H9 (cell line): Measurements from ENCODE around the gene GSTM1. TPM values are rescaled to one million over a fixed set of nuclear protein-coding genes. Genes with fewer than 3 reads are reported as not detected.
A peak's percentile ranks its signal among the peaks of the same experiment; 100 is the strongest.

Experiments used
- DNase-seq: peaks from one replicate; pipeline ENCODE4 v3.0.0-alpha.2; 2017
- H2AFZ ChIP-seq: one replicate; pipeline ENCODE4 v1.6.1; 2013; ENCODE audit warnings: mild to moderate bottlenecking, low read length, control low read depth, moderate library complexity
- H2AK5ac ChIP-seq: 2 replicates; pipeline ENCODE4 v1.6.1; 2013; ENCODE audit warnings: low read length, control low read depth, mixed read lengths; ENCODE audit not compliant: insufficient read length
- H2BK120ac ChIP-seq: one replicate; pipeline ENCODE4 v1.6.1; 2013; ENCODE audit warnings: low read depth, mild to moderate bottlenecking, low read length, control low read depth, inconsistent platforms; ENCODE audit not compliant: poor library complexity, severe bottlenecking
- H2BK12ac ChIP-seq: 2 replicates; pipeline ENCODE4 v1.6.1; 2013; ENCODE audit warnings: low read length, control low read depth, mixed read lengths, low read depth; ENCODE audit not compliant: insufficient read length
- H2BK15ac ChIP-seq: 2 replicates; pipeline ENCODE4 v1.6.1; 2013; ENCODE audit warnings: low read depth, low read length, control low read depth
- H2BK20ac ChIP-seq: one replicate; pipeline ENCODE4 v1.6.1; 2013; ENCODE audit warnings: low read depth, mild to moderate bottlenecking, low read length, control low read depth, inconsistent platforms; ENCODE audit not compliant: poor library complexity, severe bottlenecking
- H2BK5ac ChIP-seq: 2 replicates; pipeline ENCODE4 v1.6.1; 2013; ENCODE audit warnings: low read length, control low read depth, mixed read lengths; ENCODE audit not compliant: insufficient read length
- H3K14ac ChIP-seq: 2 replicates; pipeline ENCODE4 v1.6.1; 2013; ENCODE audit warnings: low read length, control low read depth; ENCODE audit not compliant: insufficient read depth
- H3K18ac ChIP-seq: 2 replicates; pipeline ENCODE4 v1.6.1; 2013; ENCODE audit warnings: low read depth, mild to moderate bottlenecking, mixed read lengths, low read length, control low read depth; ENCODE audit not compliant: insufficient read length
- H3K23ac ChIP-seq: 2 replicates; pipeline ENCODE4 v1.6.1; 2013; ENCODE audit warnings: low read length, control low read depth, mixed read lengths, low read depth; ENCODE audit not compliant: insufficient read length
- H3K23me2 ChIP-seq: 2 replicates; pipeline ENCODE4 v1.6.1; 2013; ENCODE audit warnings: low read depth, mild to moderate bottlenecking, mixed read lengths, low read length, control low read depth; ENCODE audit not compliant: insufficient read length, poor library complexity, severe bottlenecking
- H3K27ac ChIP-seq: 2 replicates; pipeline ENCODE4 v1.5.1; 2013; ENCODE audit warnings: low read length, control low read depth, mixed read lengths, low read depth; ENCODE audit not compliant: insufficient read length
- H3K27me3 ChIP-seq: 2 replicates; pipeline ENCODE4 v1.6.1; 2013; ENCODE audit warnings: low read length, control low read depth, inconsistent platforms; ENCODE audit not compliant: insufficient read depth
- H3K4ac ChIP-seq: 2 replicates; pipeline ENCODE4 v1.6.1; 2013; ENCODE audit warnings: low read depth, mild to moderate bottlenecking, control low read depth, inconsistent platforms, low read length, moderate library complexity
- H3K4me1 ChIP-seq: 2 replicates; pipeline ENCODE4 v1.6.1; 2013; ENCODE audit warnings: low read length, control low read depth, inconsistent platforms; ENCODE audit not compliant: insufficient read depth
- H3K4me2 ChIP-seq: 2 replicates; pipeline ENCODE4 v1.6.1; 2013; ENCODE audit warnings: low read length, control low read depth, mixed read lengths; ENCODE audit not compliant: insufficient read length, insufficient read depth
- H3K56ac ChIP-seq: 2 replicates; pipeline ENCODE4 v1.6.1; 2013; ENCODE audit warnings: low read depth, mild to moderate bottlenecking, mixed read lengths, low read length, control low read depth; ENCODE audit not compliant: insufficient read length
- H3K79me1 ChIP-seq: 2 replicates; pipeline ENCODE4 v1.6.1; 2013; ENCODE audit warnings: low read depth, mild to moderate bottlenecking, moderate library complexity, low read length, control low read depth, inconsistent platforms; ENCODE audit not compliant: insufficient read depth, poor library complexity, severe bottlenecking
- H3K79me2 ChIP-seq: 2 replicates; pipeline ENCODE4 v1.6.1; 2013; ENCODE audit warnings: low read length, control low read depth, inconsistent platforms; ENCODE audit not compliant: insufficient read depth
- H3K9ac ChIP-seq: 2 replicates; pipeline ENCODE4 v1.6.1; 2013; ENCODE audit warnings: low read length, control low read depth, mixed read lengths; ENCODE audit not compliant: insufficient read length; ENCODE audit errors: extremely low read depth
- H3K9me3 ChIP-seq: one replicate; pipeline ENCODE4 v1.6.1; 2013; ENCODE audit warnings: low read depth, low read length, inconsistent platforms; ENCODE audit not compliant: control insufficient read depth
- H3T11ph ChIP-seq: one replicate; pipeline ENCODE4 v1.6.1; 2013; ENCODE audit warnings: mild to moderate bottlenecking, low read length, control low read depth, inconsistent platforms
- H4K20me1 ChIP-seq: one replicate; pipeline ENCODE4 v1.6.1; 2013; ENCODE audit not compliant: control insufficient read depth, insufficient read length, insufficient read depth
- H4K5ac ChIP-seq: 2 replicates; pipeline ENCODE4 v1.6.1; 2013; ENCODE audit warnings: low read depth, mild to moderate bottlenecking, mixed read lengths, low read length, control low read depth; ENCODE audit not compliant: insufficient read length
- H4K8ac ChIP-seq: replicated peaks from 2 replicates; pipeline ENCODE4 v1.6.1; 2013; ENCODE audit warnings: low read length, control low read depth, mixed read lengths, low read depth; ENCODE audit not compliant: insufficient read length
- H4K91ac ChIP-seq: 2 replicates; pipeline ENCODE4 v1.6.1; 2013; ENCODE audit warnings: low read depth, mild to moderate bottlenecking, moderate library complexity, mixed read lengths, low read length, control low read depth; ENCODE audit not compliant: insufficient read length
- H3K27ac Mint-ChIP-seq, 3 experiments: 2 replicates in 2 of 3; 3 replicates in 1 of 3; pipeline ENCODE4 v1.8.0; 2020 to 2021; ENCODE audit warnings: mixed read lengths in 3 of 3, mild to moderate bottlenecking in 1 of 3, moderate library complexity in 1 of 3
- H3K27me3 Mint-ChIP-seq: 2 replicates; pipeline ENCODE4 v1.8.0; 2021; ENCODE audit warnings: low read depth, mild to moderate bottlenecking, moderate library complexity, mixed read lengths
- H3K36me3 Mint-ChIP-seq, 3 experiments: 2 replicates in 2 of 3; 3 replicates in 1 of 3; pipeline ENCODE4 v1.8.0; 2020 to 2021; ENCODE audit warnings: low read depth in 3 of 3, mixed read lengths in 3 of 3; ENCODE audit not compliant: insufficient read depth in 1 of 3
- H3K4me1 Mint-ChIP-seq, 2 experiments: 2 replicates each; pipeline ENCODE4 v1.8.0; 2020; ENCODE audit warnings: mixed read lengths in 2 of 2
- H3K4me3 Mint-ChIP-seq, 2 experiments: 2 replicates in 1 of 2; 3 replicates in 1 of 2; pipeline ENCODE4 v1.8.0; 2020 to 2021; ENCODE audit warnings: mild to moderate bottlenecking in 2 of 2, mixed read lengths in 2 of 2, moderate library complexity in 1 of 2
- H3K9me3 Mint-ChIP-seq, 2 experiments: 2 replicates in 1 of 2; 3 replicates in 1 of 2; pipeline ENCODE4 v1.8.0; 2020; ENCODE audit warnings: mild to moderate bottlenecking in 2 of 2, mixed read lengths in 2 of 2, moderate library complexity in 1 of 2
- CTCF ChIP-seq: fragments of 200-600 bp; sonication (generic); conservative IDR thresholded peaks from 3 replicates; pipeline ENCODE4 v1.8.0; 2021; ENCODE audit warnings: antibody characterized with exemption, mild to moderate bottlenecking
- WGBS: extraction: QIAGEN DNeasy Blood & Tissue Kit; methylation state at CpG from one replicate; pipeline ENCODE4 v1.1.7; 2013; ENCODE audit warnings: missing lambda C conversion rate, low lambda C conversion rate, mixed read lengths; ENCODE audit not compliant: insufficient read length; ENCODE audit errors: extremely low coverage; 5-methylcytosine and 5-hydroxymethylcytosine counted together
- total RNA-seq: library from RNA; stranded (reverse); gene quantifications from 2 replicates; pipeline ENCODE4 v1.2.1, GENCODE V29; 2021

GSTM1 gene
- total RNA-seq, 1 experiment from 2014 or later = 19.5 TPM

GRCh38 chr1:109704173-109704572, 16.6 kb downstream of the GSTM1 start:
- Histone ChIP-seq H3K79me2 (no peaks in the 10 kb centered on the region), H3K56ac (no peak overlapping the region), H4K5ac (no peak overlapping the region), H3K18ac (no peak overlapping the region), H3K4me1 (no peaks in the 10 kb centered on the region), H4K8ac (no peak overlapping the region), H3K23ac (no peak overlapping the region), H2AFZ (no peak overlapping the region), H2BK20ac (no peak overlapping the region), H3K9ac (no peak overlapping the region), H4K20me1 (no peaks in the 10 kb centered on the region), H3K4ac (no peak overlapping the region), H3K23me2 (no peaks in the 10 kb centered on the region), H2BK15ac (no peak overlapping the region), H2AK5ac (no peak overlapping the region), H4K91ac (no peak overlapping the region), H3K79me1 (no peaks in the 10 kb centered on the region), H3K27me3 (no peaks in the 10 kb centered on the region), H3K14ac (no peak overlapping the region), H3K4me2 (no peak overlapping the region), H3K9me3 (no peaks in the 10 kb centered on the region), H3K27ac (no peak overlapping the region), H2BK5ac (no peak overlapping the region), H3T11ph (no peak overlapping the region), H2BK120ac (no peak overlapping the region), H2BK12ac (no peak overlapping the region)
- no peak overlapping the region for H3K4me3 Mint-ChIP-seq
- peaks cover 0 to 3% of the 10 kb centered on the region in 2 experiments; a peak in 2 of 4 replicates for H3K4me1 Mint-ChIP-seq
- TF ChIP-seq CTCF = peak; percentile 43; the same call in 2 of the 3 replicates
- H3K27ac Mint-ChIP-seq = no peak overlapping the region
- no peak for DNase-seq
- H3K36me3 Mint-ChIP-seq = peaks cover 7 to 21% (median 9%) of the 10 kb centered on the region in 3 experiments; a peak in 6 of 7 replicates
- peaks cover 19 to 32% of the 10 kb centered on the region in 2 experiments for H3K9me3 Mint-ChIP-seq
- peaks cover 13% of the 10 kb centered on the region for H3K27me3 Mint-ChIP-seq
- no CpG with 5 or more reads among the region's 8 CpGs for WGBS
